ENCODE measurements around the gene RAB7B. TPM values are rescaled to one million over a fixed set of nuclear protein-coding genes. Genes with fewer than 3 reads are reported as not detected.

RAB7B gene
- total and polyA plus RNA-seq, 12 donors: 0.49 to 4.0 (median 1.2) TPM

DNA sequence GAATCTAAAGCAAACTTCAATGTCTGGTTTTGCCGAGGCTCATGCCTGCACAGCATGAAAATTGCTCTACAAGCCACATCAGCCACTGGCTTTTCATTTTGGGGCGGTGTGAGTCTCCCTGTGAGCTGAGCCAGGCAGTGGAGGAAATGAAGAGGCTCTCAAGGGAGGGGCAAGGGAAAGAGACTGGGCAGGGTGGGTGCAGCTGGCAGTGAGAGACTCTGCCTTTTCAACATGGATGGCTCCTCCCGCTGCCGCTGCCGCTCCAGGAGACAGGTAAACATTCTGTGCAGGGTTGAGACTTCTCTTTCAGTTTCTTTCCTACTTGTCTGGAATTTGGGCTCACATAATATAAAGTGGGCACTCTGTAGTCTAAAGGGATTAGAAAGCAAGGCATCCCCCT lies 31.8 kb upstream of the RAB7B start:
- Histone ChIP-seq H3K9me3 (peaks cover 0 to 6% (median 0%) of the 10 kb centered on the region in 11 donors), H3K27me3 (peaks cover 0 to 23% (median 16%) of the 10 kb centered on the region in 7 donors), H3K36me3 (no peaks in the 10 kb centered on the region), H3K4me3 (no peak overlapping the region), H3K27ac (no peak overlapping the region), H3K4me1 (peaks cover 0 to 15% (median 0%) of the 10 kb centered on the region in 9 donors)
- ATAC-seq (no peak), DNase-seq (no peak)
- 72 to 77% methylated on average over 5 of the region's 5 CpGs for WGBS, 2 donors
- TF ChIP-seq CTCF (IDR thresholded peaks at IDR 0.05): no peak
- intact Hi-C loops (cut with DNase I): loop anchor here in 1 of 10 donors (5.0 kb wide), 1 partner anchor 48 kb away; no protein-coding TSS in a partner anchor

GRCh38 chr1:206032380-206033140 lies 29.4 kb upstream of the RAB7B start:
- WGBS, 2 donors: 79 to 81% methylated on average over 5 of the region's 5 CpGs
- no peak for DNase-seq
- TF ChIP-seq CTCF (IDR thresholded peaks at IDR 0.05): no peak
- peaks cover 0 to 7% (median 0%) of the 10 kb centered on the region in 9 donors for H3K4me1 ChIP-seq
- no peaks in the 10 kb centered on the region for H3K36me3 ChIP-seq
- intact Hi-C loops (cut with DNase I): loop anchor here in 3 of 10 donors (5.0 kb wide), 2 partner anchors 45 to 75 kb away; no protein-coding TSS in a partner anchor
- H3K27ac ChIP-seq: no peak overlapping the region
- peaks cover 0 to 6% (median 0%) of the 10 kb centered on the region in 11 donors for H3K9me3 ChIP-seq
- peak in 1 of 8 donors; percentile 17 for ATAC-seq
- no peak overlapping the region for H3K4me3 ChIP-seq
- peaks cover 0 to 19% (median 3%) of the 10 kb centered on the region in 7 donors for H3K27me3 ChIP-seq

- Histone ChIP-seq H3K9me3 (peaks cover 0 to 12% (median 0%) of the 10 kb centered on the region in 11 donors), H3K27ac (no peak overlapping the region), H3K27me3 (peaks cover 0 to 6% (median 0%) of the 10 kb centered on the region in 7 donors), H3K4me3 (no peak overlapping the region), H3K36me3 (no peaks in the 10 kb centered on the region), H3K4me1 (peaks cover 0 to 7% (median 0%) of the 10 kb centered on the region in 9 donors)
- peak in 8 of 9 donors; percentile 49 to 87 (median 74) for TF ChIP-seq CTCF (IDR thresholded peaks at IDR 0.05)
- WGBS, 2 donors: 9 to 11% methylated on average over 4 of the region's 4 CpGs
- peak; percentile 41 to 42 for DNase-seq
- peak in 7 of 8 donors; percentile 67 to 79 (median 76) for ATAC-seq
- intact Hi-C loops (cut with DNase I): loop anchor here in 9 of 10 donors (1.0 to 5.0 kb wide), 5 partner anchors 43 to 77 kb away; no protein-coding TSS in a partner anchor
Observed at GRCh38 chr1:206030714-206031113, 27.5 kb upstream of the RAB7B start.

GRCh38 chr1:206030191-206030590 lies 27.0 kb upstream of the RAB7B start:
- 78 to 80% methylated on average over 4 of the region's 4 CpGs for WGBS, 2 donors
- no peak for ATAC-seq
- Histone ChIP-seq H3K27ac (no peak overlapping the region), H3K27me3 (peaks cover 0 to 4% (median 0%) of the 10 kb centered on the region in 7 donors), H3K4me3 (no peak overlapping the region), H3K4me1 (peaks cover 0 to 7% (median 0%) of the 10 kb centered on the region in 9 donors), H3K9me3 (peaks cover 0 to 12% (median 0%) of the 10 kb centered on the region in 11 donors), H3K36me3 (no peaks in the 10 kb centered on the region)
- intact Hi-C loops (cut with DNase I): loop anchor here in 9 of 10 donors (1.0 to 5.0 kb wide), 5 partner anchors 43 to 77 kb away; no protein-coding TSS in a partner anchor
- no peak for TF ChIP-seq CTCF (IDR thresholded peaks at IDR 0.05)
- DNase-seq: no peak

All from heart right ventricle (tissue), 16 donors.